Neural crest cell (in vitro differentiated cells): ENCODE results near the gene RUNX1. TPM values are rescaled to one million over a fixed set of nuclear protein-coding genes. Genes with fewer than 3 reads are reported as not detected.

Source experiments
- DNase-seq: peaks from one replicate; pipeline ENCODE4 v3.0.0; 2021; ENCODE audit warnings: low read depth, mixed read lengths, low spot score
- H3K27ac Mint-ChIP-seq: one replicate; pipeline ENCODE4 v1.8.0; 2021; ENCODE audit warnings: mild to moderate bottlenecking, mixed read lengths; ENCODE audit not compliant: unreplicated experiment
- H3K27me3 Mint-ChIP-seq: 2 replicates; pipeline ENCODE4 v1.8.0; 2021; ENCODE audit warnings: low read depth, mild to moderate bottlenecking, mixed read lengths
- H3K36me3 Mint-ChIP-seq: 2 replicates; pipeline ENCODE4 v1.8.0; 2021; ENCODE audit warnings: low read depth, mild to moderate bottlenecking, mixed read lengths
- H3K4me1 Mint-ChIP-seq: 2 replicates; pipeline ENCODE4 v1.8.0; 2021; ENCODE audit warnings: mixed read lengths
- H3K4me3 Mint-ChIP-seq: one replicate; pipeline ENCODE4 v1.8.0; 2021; ENCODE audit warnings: mild to moderate bottlenecking, mixed read lengths
- H3K9me3 Mint-ChIP-seq: 2 replicates; pipeline ENCODE4 v1.8.0; 2021; ENCODE audit warnings: mixed read lengths
- total RNA-seq: library from RNA; stranded (reverse); gene quantifications from 2 replicates; pipeline ENCODE4 v1.2.1, GENCODE V29; 2021
- TF ChIP-seq, protein P1 (sequence below): fragments of 200-600 bp; sonication (generic); conservative IDR thresholded peaks from 2 replicates; pipeline ENCODE4 v1.5.0; 2021; ENCODE audit warnings: antibody characterized with exemption, mild to moderate bottlenecking

RUNX1 gene
- total RNA-seq, 1 donor from 2014 or later = 0.63 TPM

DNA sequence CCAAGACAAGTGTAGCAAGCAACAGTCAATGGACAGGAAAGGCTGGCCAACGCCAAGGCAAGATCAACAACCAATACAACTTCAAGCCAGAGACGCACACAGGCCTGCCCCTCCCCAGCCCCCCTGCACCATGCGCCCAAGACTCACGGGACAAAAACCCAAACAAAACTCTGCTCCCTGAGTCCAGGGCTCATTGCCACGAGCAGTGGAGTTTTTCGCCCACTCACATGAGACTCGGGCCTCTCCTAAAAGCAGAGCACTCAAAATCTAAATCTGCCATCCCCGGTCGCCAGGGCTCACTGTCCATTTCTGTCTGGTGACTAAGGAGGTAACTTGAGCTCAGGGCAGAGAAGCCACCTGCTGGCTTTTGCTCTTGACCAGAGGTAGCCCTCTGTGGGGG is 205.5 kb downstream of the RUNX1 start:
- DNase-seq = no peak
- H3K4me3 Mint-ChIP-seq = no peak overlapping the region
- TF ChIP-seq, protein P1, sequence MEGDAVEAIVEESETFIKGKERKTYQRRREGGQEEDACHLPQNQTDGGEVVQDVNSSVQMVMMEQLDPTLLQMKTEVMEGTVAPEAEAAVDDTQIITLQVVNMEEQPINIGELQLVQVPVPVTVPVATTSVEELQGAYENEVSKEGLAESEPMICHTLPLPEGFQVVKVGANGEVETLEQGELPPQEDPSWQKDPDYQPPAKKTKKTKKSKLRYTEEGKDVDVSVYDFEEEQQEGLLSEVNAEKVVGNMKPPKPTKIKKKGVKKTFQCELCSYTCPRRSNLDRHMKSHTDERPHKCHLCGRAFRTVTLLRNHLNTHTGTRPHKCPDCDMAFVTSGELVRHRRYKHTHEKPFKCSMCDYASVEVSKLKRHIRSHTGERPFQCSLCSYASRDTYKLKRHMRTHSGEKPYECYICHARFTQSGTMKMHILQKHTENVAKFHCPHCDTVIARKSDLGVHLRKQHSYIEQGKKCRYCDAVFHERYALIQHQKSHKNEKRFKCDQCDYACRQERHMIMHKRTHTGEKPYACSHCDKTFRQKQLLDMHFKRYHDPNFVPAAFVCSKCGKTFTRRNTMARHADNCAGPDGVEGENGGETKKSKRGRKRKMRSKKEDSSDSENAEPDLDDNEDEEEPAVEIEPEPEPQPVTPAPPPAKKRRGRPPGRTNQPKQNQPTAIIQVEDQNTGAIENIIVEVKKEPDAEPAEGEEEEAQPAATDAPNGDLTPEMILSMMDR = no peak
- no peak overlapping the region for H3K27ac Mint-ChIP-seq
- H3K36me3 Mint-ChIP-seq = no peaks in the 10 kb centered on the region
- H3K27me3 Mint-ChIP-seq = no peaks in the 10 kb centered on the region
- H3K4me1 Mint-ChIP-seq = peaks cover 22% of the 10 kb centered on the region
- H3K9me3 Mint-ChIP-seq = no peaks in the 10 kb centered on the region

DNA sequence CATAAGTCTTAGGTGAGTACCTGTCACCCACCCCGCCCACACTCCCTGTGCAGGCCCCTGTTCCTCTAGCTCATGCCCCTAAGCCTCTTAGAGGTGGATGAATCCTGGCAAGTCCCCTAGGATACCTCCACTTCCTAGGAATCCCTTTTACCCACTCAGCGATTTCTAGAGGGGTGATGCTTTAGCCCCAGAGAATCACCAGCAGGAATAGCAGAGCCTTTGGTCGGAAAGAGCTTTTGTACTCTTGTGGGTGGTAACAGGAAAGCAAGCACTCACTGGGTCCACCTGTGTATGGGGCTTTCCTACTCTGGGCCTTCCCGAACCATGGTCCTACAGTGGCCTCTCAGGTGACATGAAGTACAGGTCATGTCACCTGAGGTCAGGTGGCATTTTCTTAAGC is 207.9 kb downstream of the RUNX1 start:
- H3K27me3 Mint-ChIP-seq = no peaks in the 10 kb centered on the region
- TF ChIP-seq, protein P1 = no peak
- no peaks in the 10 kb centered on the region for H3K36me3 Mint-ChIP-seq
- no peak for DNase-seq
- no peak overlapping the region for H3K27ac Mint-ChIP-seq
- peaks cover 26% of the 10 kb centered on the region for H3K4me1 Mint-ChIP-seq
- no peak overlapping the region for H3K4me3 Mint-ChIP-seq
- no peaks in the 10 kb centered on the region for H3K9me3 Mint-ChIP-seq

DNA sequence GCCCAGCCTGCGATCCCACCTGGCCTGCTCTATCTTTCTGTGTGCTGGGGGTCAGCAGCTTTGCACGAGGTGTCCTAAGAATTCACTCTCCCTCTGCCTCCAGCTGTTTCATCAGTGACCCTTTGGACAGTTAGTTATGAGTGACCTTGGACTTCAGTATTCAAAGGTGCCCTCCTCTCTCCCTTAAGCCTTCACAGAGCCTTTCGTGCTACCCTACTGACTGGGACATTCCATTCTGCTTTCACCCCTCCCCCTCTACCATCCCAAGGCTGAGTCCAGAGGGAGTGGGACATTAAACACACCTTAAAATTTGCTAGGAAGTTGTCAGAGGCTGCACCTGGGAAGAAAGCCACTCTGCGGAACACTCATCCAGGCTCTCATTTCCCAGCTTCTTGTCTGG is 208.4 kb downstream of the RUNX1 start:
- H3K27me3 Mint-ChIP-seq = no peaks in the 10 kb centered on the region
- no peak overlapping the region for H3K4me3 Mint-ChIP-seq
- no peaks in the 10 kb centered on the region for H3K9me3 Mint-ChIP-seq
- H3K36me3 Mint-ChIP-seq = no peaks in the 10 kb centered on the region
- TF ChIP-seq, protein P1 = no peak
- no peak for DNase-seq
- peak overlapping the region; percentile 28 for H3K27ac Mint-ChIP-seq
- peaks cover 24% of the 10 kb centered on the region for H3K4me1 Mint-ChIP-seq

DNA sequence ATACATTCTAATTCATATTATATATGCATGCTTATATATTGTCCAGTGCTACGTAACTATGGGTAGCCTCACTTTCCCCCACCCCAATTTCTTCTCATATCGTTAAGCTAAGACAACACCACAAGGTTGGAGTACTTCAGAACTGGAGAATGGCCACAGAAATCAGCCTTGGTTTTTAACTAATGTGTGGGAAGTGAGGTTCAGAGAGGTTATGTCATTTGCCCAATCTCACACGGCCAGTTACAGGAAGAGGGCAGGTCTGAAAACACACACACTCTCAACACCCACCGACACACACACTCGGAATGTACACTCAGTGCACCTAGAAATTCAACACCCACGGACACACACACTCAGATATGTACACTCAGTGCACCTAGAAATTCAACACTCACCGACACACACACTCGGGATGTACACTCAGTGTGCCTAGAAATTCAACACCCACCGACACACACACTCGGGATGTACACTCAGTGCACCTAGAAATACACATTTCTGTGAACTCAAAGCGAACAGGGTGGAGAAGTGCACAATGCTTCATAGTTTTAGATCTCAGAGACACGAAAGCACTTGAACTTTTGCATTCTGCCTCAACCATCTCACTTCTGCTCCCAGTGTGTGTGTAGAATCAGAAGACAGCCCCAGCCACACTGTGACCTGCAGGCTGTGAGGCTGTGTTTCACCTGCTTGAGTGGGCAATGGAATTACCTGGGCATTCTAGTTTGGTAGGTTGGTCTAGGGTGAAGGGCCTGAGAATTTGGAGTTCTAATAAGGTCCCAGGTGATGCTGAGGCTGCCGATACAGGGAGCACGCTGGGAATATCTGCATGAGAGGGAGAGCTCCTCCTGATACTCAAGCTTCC is 209.9 kb downstream of the RUNX1 start:
- Mint-ChIP-seq H3K27me3 (no peaks in the 10 kb centered on the region), H3K4me3 (no peak overlapping the region), H3K9me3 (no peaks in the 10 kb centered on the region), H3K4me1 (peaks cover 13% of the 10 kb centered on the region), H3K36me3 (no peaks in the 10 kb centered on the region), H3K27ac (no peak overlapping the region)
- TF ChIP-seq, protein P1 = no peak
- no peak for DNase-seq

DNA sequence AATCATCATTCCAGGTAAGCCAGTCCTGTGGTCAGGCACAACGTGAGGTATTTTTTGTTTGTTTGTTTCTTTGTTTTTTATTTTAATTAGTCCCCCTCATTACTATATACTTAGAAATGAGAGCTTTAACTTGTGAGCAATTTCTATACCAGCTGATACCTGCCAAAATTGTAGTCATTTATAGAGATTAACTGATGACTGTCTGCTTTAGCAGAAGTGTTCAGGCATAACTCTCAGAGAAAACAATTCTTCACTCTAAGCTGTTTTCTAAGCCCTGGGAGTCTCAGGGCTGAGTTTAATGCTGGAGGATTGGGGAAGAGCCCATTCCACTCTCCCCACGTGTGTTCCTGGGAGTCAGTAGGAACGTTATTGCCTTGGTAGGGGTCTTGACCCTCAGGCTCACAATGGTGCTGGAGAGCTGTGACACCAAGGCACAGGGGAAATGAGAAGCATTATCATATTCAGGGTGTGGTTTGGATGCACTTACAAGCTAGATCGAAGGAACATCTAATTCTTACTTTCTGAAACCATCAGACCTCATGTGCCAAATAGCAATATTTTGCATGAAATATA is 212.1 kb downstream of the RUNX1 start:
- DNase-seq = no peak
- no peaks in the 10 kb centered on the region for H3K27me3 Mint-ChIP-seq
- peaks cover 13% of the 10 kb centered on the region for H3K4me1 Mint-ChIP-seq
- H3K36me3 Mint-ChIP-seq = no peaks in the 10 kb centered on the region
- no peak overlapping the region for H3K4me3 Mint-ChIP-seq
- TF ChIP-seq, protein P1 = no peak
- H3K9me3 Mint-ChIP-seq = no peaks in the 10 kb centered on the region
- no peak overlapping the region for H3K27ac Mint-ChIP-seq
